AG04449 (cell line): ENCODE results near the gene SYP.

Experiments used
- CTCF ChIA-PET: fragments of 350-600 bp; formaldehyde crosslinking; extraction: SDS; loops from one replicate; lab custom pipeline; 2021; ENCODE audit warnings: antibody characterized with exemption; lab: Yijun Ruan, JAX
- POLR2A ChIA-PET: fragments of 400-600, 350-600 bp; formaldehyde crosslinking; extraction: SDS; loops from one replicate; lab custom pipeline; 2020; ENCODE audit warnings: antibody characterized with exemption, inconsistent platforms; lab: Yijun Ruan, JAX
- DNase-seq: peaks from one replicate; pipeline ENCODE4 v3.0.0-alpha.2; 2010; ENCODE audit warnings: low read depth, low spot score
- H3K4me3 ChIP-seq: 2 replicates; pipeline ENCODE4 v1.5.1; 2011; ENCODE audit warnings: low read depth, mild to moderate bottlenecking, control low read depth, low read length
- TF ChIP-seq, protein P1 (sequence below): IDR thresholded peaks from one replicate; pipeline ENCODE4 v1.5.1; 2011; ENCODE audit warnings: mild to moderate bottlenecking, moderate library complexity, low read length, control low read depth, inconsistent platforms; ENCODE audit not compliant: insufficient read depth; ENCODE audit errors: missing control alignments

Gene SYP

GRCh38 chrX:49233176-49233575 is 33.2 kb upstream of the SYP start, which contains the start of gene CACNA1F:
TSS of gene CACNA1F (minus strand) at chrX:49233340. CDS start at chrX:49233309, 31 bp downstream.
- no peak for DNase-seq
- ChIA-PET CTCF (no interaction called here), POLR2A (no interaction called here)
- TF ChIP-seq, protein P1, sequence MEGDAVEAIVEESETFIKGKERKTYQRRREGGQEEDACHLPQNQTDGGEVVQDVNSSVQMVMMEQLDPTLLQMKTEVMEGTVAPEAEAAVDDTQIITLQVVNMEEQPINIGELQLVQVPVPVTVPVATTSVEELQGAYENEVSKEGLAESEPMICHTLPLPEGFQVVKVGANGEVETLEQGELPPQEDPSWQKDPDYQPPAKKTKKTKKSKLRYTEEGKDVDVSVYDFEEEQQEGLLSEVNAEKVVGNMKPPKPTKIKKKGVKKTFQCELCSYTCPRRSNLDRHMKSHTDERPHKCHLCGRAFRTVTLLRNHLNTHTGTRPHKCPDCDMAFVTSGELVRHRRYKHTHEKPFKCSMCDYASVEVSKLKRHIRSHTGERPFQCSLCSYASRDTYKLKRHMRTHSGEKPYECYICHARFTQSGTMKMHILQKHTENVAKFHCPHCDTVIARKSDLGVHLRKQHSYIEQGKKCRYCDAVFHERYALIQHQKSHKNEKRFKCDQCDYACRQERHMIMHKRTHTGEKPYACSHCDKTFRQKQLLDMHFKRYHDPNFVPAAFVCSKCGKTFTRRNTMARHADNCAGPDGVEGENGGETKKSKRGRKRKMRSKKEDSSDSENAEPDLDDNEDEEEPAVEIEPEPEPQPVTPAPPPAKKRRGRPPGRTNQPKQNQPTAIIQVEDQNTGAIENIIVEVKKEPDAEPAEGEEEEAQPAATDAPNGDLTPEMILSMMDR, result no peak
- H3K4me3 ChIP-seq, result no peak within 1 kb of the TSS

- H3K4me3 ChIP-seq, result no peak overlapping the region
- POLR2A ChIA-PET, result no interaction called here
Measured at GRCh38 chrX:49232525-49232924, 32.5 kb upstream of the SYP start.

DNA sequence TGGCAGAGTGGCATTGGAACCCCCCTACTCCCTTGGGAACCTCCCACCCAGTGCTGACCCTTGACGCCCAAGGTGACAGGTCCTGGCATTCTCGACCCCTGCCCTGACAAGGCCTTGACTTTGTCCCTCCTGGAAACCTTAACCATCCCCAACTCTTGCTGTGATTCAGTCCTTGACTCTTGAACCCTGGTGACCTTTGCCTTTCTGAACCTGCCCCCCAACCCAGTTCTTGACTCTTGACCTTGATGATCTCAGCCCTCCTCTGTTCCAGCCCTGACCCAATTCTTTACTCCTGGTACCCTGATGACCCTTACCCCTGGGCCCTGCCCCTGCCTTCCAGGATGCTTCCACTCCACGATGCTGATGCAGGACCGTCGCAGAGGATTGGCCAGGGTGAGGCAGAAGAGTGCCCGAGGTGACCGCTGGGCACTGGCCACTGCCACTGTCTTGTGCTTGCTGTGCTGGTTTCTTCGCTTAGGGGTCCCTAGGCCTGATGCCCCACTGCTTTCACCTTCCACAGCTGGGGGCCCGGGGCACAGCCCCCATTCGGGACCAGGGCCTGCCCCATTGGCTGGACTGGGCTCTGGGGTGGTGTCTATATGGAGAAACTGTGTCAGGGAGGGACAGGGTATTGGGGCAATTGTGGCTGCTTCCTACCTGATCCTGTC is 31.5 kb upstream of the SYP start:
- H3K4me3 ChIP-seq, result no peak overlapping the region
- ChIA-PET CTCF (no interaction called here), POLR2A (no interaction called here)

More at GRCh38 chrX:49232525-49232924, 32.5 kb upstream of the SYP start:
- no peak for DNase-seq
- TF ChIP-seq, protein P1, result no peak
- CTCF ChIA-PET, result no interaction called here

GRCh38 chrX:49230500-49231232 is 30.7 kb upstream of the SYP start:
- ChIA-PET POLR2A (no interaction called here), CTCF (no interaction called here)
- TF ChIP-seq, protein P1, result no peak
- DNase-seq, result no peak
- no peak overlapping the region for H3K4me3 ChIP-seq

More for the DNA sequence above, 31.5 kb upstream of the SYP start:
- no peak for DNase-seq
- TF ChIP-seq, protein P1, result no peak

DNA sequence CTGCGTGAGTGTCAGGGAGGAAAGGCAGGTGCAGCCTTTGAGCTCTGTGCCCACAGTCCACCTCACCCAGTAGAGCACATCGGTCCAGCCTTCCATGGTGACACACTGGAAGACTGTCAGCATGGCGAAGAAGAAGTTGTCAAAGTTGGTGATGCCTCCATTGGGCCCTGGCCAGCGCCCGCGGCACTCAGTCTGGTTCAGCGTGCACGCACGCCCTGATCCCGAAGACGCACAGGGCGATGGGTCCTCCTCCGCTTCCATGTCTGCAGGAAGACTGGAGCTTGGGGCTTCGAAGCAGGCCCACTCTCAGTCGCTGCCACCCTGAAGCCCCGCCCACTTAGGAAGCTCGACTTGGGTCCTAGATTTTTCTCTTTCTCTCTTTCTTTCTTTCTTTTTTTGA is 28.2 kb upstream of the SYP start:
- DNase-seq, result no peak
- ChIA-PET CTCF (interaction anchor here (1.2 kb wide), 1 partner anchor 17 kb away, joined by 3 read pairs; no protein-coding TSS in a partner anchor), POLR2A (no interaction called here)
- no peak overlapping the region for H3K4me3 ChIP-seq
- TF ChIP-seq, protein P1, result no peak

- ChIA-PET CTCF (no interaction called here), POLR2A (no interaction called here)
- no peak overlapping the region for H3K4me3 ChIP-seq
- DNase-seq, result no peak
- TF ChIP-seq, protein P1, result no peak
Measured at GRCh38 chrX:49227726-49228125, 27.7 kb upstream of the SYP start.
